GM19468 (cell line): ENCODE data around the gene DDX28.
"Not testable (repeated sequence)": the region's sequence is repeated elsewhere in the genome, so short reads cannot be mapped to it uniquely, and the experiment has no call there.

ENCODE experiments used
- ATAC-seq: cut with Tn5 transposase; IDR thresholded peaks from one replicate; pipeline ENCODE4 v1.9.1; 2021; ENCODE audit warnings: mild to moderate bottlenecking, moderate library complexity, moderate number of reproducible peaks; ENCODE audit not compliant: unreplicated experiment; ENCODE audit errors: extremely low read depth

Gene DDX28

GRCh38 chr16:68040506-68041288 lies 17.7 kb upstream of the DDX28 start:
- ATAC-seq, result no peak

- no peak for ATAC-seq
Observed at GRCh38 chr16:68037841-68038597, 15.0 kb upstream of the DDX28 start.

- ATAC-seq, result no peak
Observed at GRCh38 chr16:68035227-68035626, 12.2 kb upstream of the DDX28 start.

- no peak for ATAC-seq
Observed at GRCh38 chr16:68033101-68033500, 10.1 kb upstream of the DDX28 start.

GRCh38 chr16:68031951-68032350 lies 8.9 kb upstream of the DDX28 start:
- ATAC-seq, result no peak

- not testable (repeated sequence) for ATAC-seq
Observed at GRCh38 chr16:68030108-68030507, 7.1 kb upstream of the DDX28 start.

- ATAC-seq, result no peak
Observed at GRCh38 chr16:68028996-68029395, 6.0 kb upstream of the DDX28 start.

GRCh38 chr16:68022278-68022727 lies 729 bp downstream of the DDX28 start:
- ATAC-seq, result no peak

- no peak for ATAC-seq
Observed at GRCh38 chr16:68021490-68021889, 1.5 kb downstream of the DDX28 start.

GRCh38 chr16:68019167-68019680 lies 3.8 kb downstream of the DDX28 start:
- ATAC-seq, result no peak

- no peak for ATAC-seq
Observed at GRCh38 chr16:68015681-68016080, 7.4 kb downstream of the DDX28 start, which contains the start of gene DPEP2NB. DPEP2NB (minus strand) TSS chr16:68015911; CDS start chr16:68015770, 141 bp downstream.

- no peak for ATAC-seq
Observed at GRCh38 chr16:68013440-68013839, 9.6 kb downstream of the DDX28 start.

GRCh38 chr16:68009872-68010271 lies 13.2 kb downstream of the DDX28 start:
- ATAC-seq, result not testable (repeated sequence)

GRCh38 chr16:68009157-68009735 lies 13.8 kb downstream of the DDX28 start:
- no peak for ATAC-seq

- no peak for ATAC-seq
Observed at GRCh38 chr16:68005786-68006286, 17.2 kb downstream of the DDX28 start.

GRCh38 chr16:68005211-68005610 lies 17.8 kb downstream of the DDX28 start:
- ATAC-seq, result no peak

- ATAC-seq, result no peak
Observed at GRCh38 chr16:68003031-68003430, 20.0 kb downstream of the DDX28 start.

- no peak for ATAC-seq
Observed at GRCh38 chr16:68000450-68000849, 22.6 kb downstream of the DDX28 start.

- no peak for ATAC-seq
Observed at GRCh38 chr16:67999985-68000384, 23.0 kb downstream of the DDX28 start.
